ENCODE measurements around the gene CBLIF.

GRCh38 chr11:59846556-59846955 is 1.3 kb upstream of the CBLIF start:
- no peak for TF ChIP-seq CTCF (conservative IDR thresholded peaks at IDR 0.05; ENCODE audit: low read depth, low read length)
- TF ChIP-seq EZH2 (IDR thresholded peaks at IDR 0.05; ENCODE audit: borderline replicate concordance, low read depth, low read length, poor library complexity, severe bottlenecking) = no peak

All from A673 (cell line).